AG10803 (cell line): Measurements from ENCODE around the gene IGF2.
A peak's percentile ranks its signal among the peaks of the same experiment; 100 is the strongest.

Source experiments
- DNase-seq: peaks from one replicate; pipeline ENCODE4 v3.0.0; 2010; ENCODE audit warnings: low read depth
- H3K4me3 ChIP-seq: 2 replicates; pipeline ENCODE4 v1.5.1; 2011; ENCODE audit warnings: mild to moderate bottlenecking, low read length, control low read depth
- CTCF ChIP-seq: conservative IDR thresholded peaks from 2 replicates; pipeline ENCODE4 v1.5.1; 2011; ENCODE audit warnings: mild to moderate bottlenecking, low read length, control low read depth, inconsistent platforms

Gene IGF2

GRCh38 chr11:2139621-2140337 lies 590 bp upstream of the IGF2 start:
- DNase-seq = no peak
- H3K4me3 ChIP-seq = no peak overlapping the region
- TF ChIP-seq CTCF = no peak

- TF ChIP-seq CTCF = no peak
- no peak for DNase-seq
- no peak overlapping the region; the same call in 1 of the 2 replicates for H3K4me3 ChIP-seq
Measured at GRCh38 chr11:2138431-2139122, 612 bp downstream of the IGF2 start.

GRCh38 chr11:2138068-2138430 lies 1.1 kb downstream of the IGF2 start:
- no peak for TF ChIP-seq CTCF
- no peak overlapping the region for H3K4me3 ChIP-seq
- no peak for DNase-seq

GRCh38 chr11:2137202-2138067 lies 1.8 kb downstream of the IGF2 start:
- H3K4me3 ChIP-seq = no peak overlapping the region
- TF ChIP-seq CTCF = no peak
- peak; percentile 25 for DNase-seq

- no peak overlapping the region for H3K4me3 ChIP-seq
- TF ChIP-seq CTCF = no peak
- no peak for DNase-seq
Measured at GRCh38 chr11:2136952-2137201, 2.3 kb downstream of the IGF2 start.

- no peak for DNase-seq
- no peak overlapping the region for H3K4me3 ChIP-seq
- no peak for TF ChIP-seq CTCF
Measured at GRCh38 chr11:2136209-2136951, 2.8 kb downstream of the IGF2 start.
